Motor neuron (in vitro differentiated cells): Measurements from ENCODE around the gene LHPP. TPM values are rescaled to one million over a fixed set of nuclear protein-coding genes. Genes with fewer than 3 reads are reported as not detected.
"Not testable (repeated sequence)": the region's sequence is repeated elsewhere in the genome, so short reads cannot be mapped to it uniquely, and the experiment has no call there.

Experiments used
- ATAC-seq, 8 experiments: fragments of 200-7000 bp; cut with Tn5 transposase; replicated peaks in 6 of 8; 2 replicates each; pipeline ENCODE4 v1.8.0; 2021; ENCODE audit warnings: mild to moderate bottlenecking in 8 of 8, moderate library complexity in 8 of 8
- H3K27ac ChIP-seq, 2 donors: fragments of 250-450 bp; sonication (Bioruptor Pico); 2 replicates each; pipeline ENCODE4 v1.9.0; 2021; ENCODE audit warnings: antibody characterized with exemption in 2 of 2, mild to moderate bottlenecking in 2 of 2, moderate library complexity in 1 of 2
- H3K4me1 ChIP-seq, 2 donors: fragments of 250-450 bp; sonication (Bioruptor Pico); replicated peaks in 1 of 2; 2 replicates each; pipeline ENCODE4 v1.6.1; 2021; ENCODE audit warnings: antibody characterized with exemption in 2 of 2, mild to moderate bottlenecking in 2 of 2, moderate library complexity in 1 of 2
- H3K4me3 ChIP-seq, 5 donors: fragments of 250-450 bp; sonication (Bioruptor Pico); 2 replicates each; pipeline ENCODE4 v1.9.0; 2021; ENCODE audit warnings: antibody characterized with exemption in 5 of 5, mild to moderate bottlenecking in 5 of 5, moderate library complexity in 4 of 5
- WGBS, 10 experiments: fragments of 450-650 bp; shearing (Covaris generic); methylation state at CpG; one replicate each; pipeline ENCODE4 v1.0.0; 2022; 5-methylcytosine and 5-hydroxymethylcytosine counted together
- in situ Hi-C, 9 experiments: fragments of 400-800 bp; cut with MboI; loops; one replicate each; pipeline ENCODE4 v1.15.0; 2021; ENCODE audit warnings: low sequenced_read_pairs in 9 of 9, low pct_unique_long_range_greater_than_20kb in 2 of 9; ENCODE audit not compliant: unreplicated experiment in 9 of 9
- total RNA-seq, 8 experiments: library from RNA; unstranded; fragments of 300-600 nt; gene quantifications; 2 replicates each; pipeline versions ENCODE4 v1.2.3 to v1.2.4, GENCODE V29; 2022

LHPP gene
- total RNA-seq, 8 experiments from 2014 or later: 3.4 to 14.5 (median 8.6) TPM

DNA sequence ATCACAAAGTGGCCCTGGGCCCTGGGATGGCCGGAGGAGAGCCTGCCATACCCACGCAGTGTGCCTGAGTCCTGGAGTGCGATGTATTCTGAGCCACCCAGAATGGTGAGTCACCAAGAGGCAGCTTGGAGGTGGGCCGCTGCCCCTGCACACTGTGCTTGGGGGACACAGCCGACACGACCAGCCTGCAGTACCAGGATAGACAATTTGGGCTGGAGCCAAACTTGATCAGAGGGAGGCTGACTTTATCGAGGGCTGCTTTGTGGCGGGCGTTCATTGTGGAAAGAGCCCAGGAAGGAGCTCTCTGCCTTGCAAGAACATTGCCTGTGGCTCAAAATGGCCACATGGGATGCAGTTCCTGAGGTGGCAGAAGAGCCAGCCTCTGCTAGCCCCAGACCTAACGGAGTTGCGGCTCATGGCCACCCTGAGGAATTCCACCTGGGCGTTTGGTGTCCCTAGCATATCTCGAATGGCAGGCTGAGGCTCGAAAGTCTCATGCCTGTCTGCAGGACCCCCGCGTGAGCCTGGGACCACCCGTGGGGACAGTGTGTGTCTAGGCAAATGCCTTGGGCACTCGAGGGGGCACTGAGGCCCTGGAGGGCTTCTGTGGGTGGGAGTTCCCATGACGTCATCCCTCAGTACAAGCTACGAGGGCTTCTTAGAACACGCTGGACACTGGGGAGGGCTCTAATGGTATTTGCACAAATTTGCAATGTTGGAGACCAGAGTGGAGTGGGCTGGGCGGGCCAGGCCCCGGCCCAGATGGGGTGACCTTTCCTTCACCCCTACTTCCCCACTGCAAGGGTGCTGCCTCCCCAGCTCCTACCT is 79.7 kb downstream of the LHPP start:
- peak in 4 of 8 experiments; percentile 19 to 41 (median 29) for ATAC-seq
- H3K27ac ChIP-seq: no peak overlapping the region
- H3K4me1 ChIP-seq: peaks cover 16 to 17% of the 10 kb centered on the region in 2 donors
- in situ Hi-C loops: loop anchor here in 7 of 9 experiments (10.0 to 25.0 kb wide), 4 partner anchors 171 to 521 kb away; partner anchors contain the start of gene FAM53B (in 5 of the 7)
- H3K4me3 ChIP-seq: no peak overlapping the region
- WGBS, 10 experiments: 74 to 100% (median 91%) methylated on average over 1 to 11 of the region's 23 CpGs; no CpG with 5 or more reads in 1 of the 10 experiments

- no peak for ATAC-seq
- no peak overlapping the region for H3K27ac ChIP-seq
- peaks cover 16% of the 10 kb centered on the region in 2 donors for H3K4me1 ChIP-seq
- WGBS, 10 experiments: 90 to 100% methylated on average over 1 to 2 of the region's 3 CpGs; no CpG with 5 or more reads in 8 of the 10 experiments
- no peak overlapping the region for H3K4me3 ChIP-seq
- in situ Hi-C loops: loop anchor here in 7 of 9 experiments (10.0 to 25.0 kb wide), 4 partner anchors 170 to 520 kb away; partner anchors contain the start of gene FAM53B (in 5 of the 7)
These were observed 80.7 kb downstream of the LHPP start for GRCh38 chr10:124542336-124542735.

DNA sequence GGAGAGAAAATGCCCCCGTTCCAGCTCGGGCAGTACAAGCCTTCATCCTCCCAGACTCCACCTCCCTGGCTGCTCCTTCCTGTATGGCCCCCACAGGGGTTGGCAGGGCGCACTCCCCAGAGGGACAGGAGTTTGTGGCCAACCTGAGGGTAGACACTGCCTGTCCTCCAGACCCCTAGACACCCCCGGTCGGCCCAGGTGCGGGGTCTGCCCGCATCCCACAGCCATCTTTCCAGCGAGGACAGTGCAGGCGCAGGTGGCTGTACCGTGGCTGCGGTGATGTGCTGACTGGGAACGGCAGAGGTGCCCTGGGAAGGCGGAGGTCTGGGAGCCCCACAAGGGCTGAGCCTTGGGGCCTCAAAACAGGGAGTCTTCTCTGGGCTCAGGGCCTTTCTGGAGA is 81.5 kb downstream of the LHPP start:
- in situ Hi-C loops: loop anchor here in 7 of 9 experiments (10.0 to 25.0 kb wide), 4 partner anchors 169 to 519 kb away; partner anchors contain the start of gene FAM53B (in 5 of the 7)
- WGBS, 10 experiments: 80 to 100% (median 80%) methylated on average over 1 to 3 of the region's 13 CpGs; no CpG with 5 or more reads in 7 of the 10 experiments
- H3K27ac ChIP-seq: no peak overlapping the region

GRCh38 chr10:124543971-124544370 is 82.3 kb downstream of the LHPP start:
- Histone ChIP-seq H3K4me3 (no peak overlapping the region), H3K4me1 (peaks cover 18 to 28% of the 10 kb centered on the region in 2 donors), H3K27ac (no peak overlapping the region)
- WGBS, 10 experiments: 65 to 100% (median 88%) methylated on average over 1 to 4 of the region's 12 CpGs; no CpG with 5 or more reads in 5 of the 10 experiments
- ATAC-seq: no peak
- in situ Hi-C loops: loop anchor here in 7 of 9 experiments (10.0 to 25.0 kb wide), 4 partner anchors 168 to 518 kb away; partner anchors contain the start of gene FAM53B (in 5 of the 7)

More for the DNA sequence above, 81.5 kb downstream of the LHPP start:
- no peak for ATAC-seq
- H3K4me3 ChIP-seq: no peak overlapping the region
- H3K4me1 ChIP-seq: peaks cover 18 to 24% of the 10 kb centered on the region in 2 donors

DNA sequence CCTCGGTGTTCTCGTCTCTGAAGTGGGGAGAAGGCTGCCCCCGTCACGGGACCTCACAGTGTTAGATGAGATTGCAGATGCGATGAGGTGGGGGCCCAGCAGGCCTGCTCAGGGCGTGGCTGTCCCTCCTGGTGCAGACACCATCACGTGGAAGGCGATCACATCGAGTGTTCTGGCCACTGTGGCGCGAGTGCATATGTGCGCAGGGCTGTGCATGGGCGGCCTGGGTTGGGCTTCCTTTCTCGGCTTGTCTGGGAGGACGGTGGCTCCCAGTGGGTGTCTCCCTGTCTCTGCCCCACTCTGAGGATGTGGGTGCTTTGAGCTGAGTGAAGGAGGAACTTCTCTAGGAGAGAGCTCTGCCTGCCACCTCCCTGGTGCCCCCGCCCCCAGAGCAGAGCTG is 83.1 kb downstream of the LHPP start:
- in situ Hi-C loops: loop anchor here in 7 of 9 experiments (10.0 to 25.0 kb wide), 4 partner anchors 168 to 518 kb away; partner anchors contain the start of gene FAM53B (in 5 of the 7)
- WGBS, 10 experiments: 80 to 100% (median 92%) methylated on average over 1 to 4 of the region's 16 CpGs; no CpG with 5 or more reads in 6 of the 10 experiments
- peak in 1 of 8 experiments; percentile 21 for ATAC-seq

GRCh38 chr10:124545351-124546054 is 83.9 kb downstream of the LHPP start:
- WGBS, 10 experiments: 0 to 100% (median 75%) methylated on average over 1 to 8 of the region's 23 CpGs; no CpG with 5 or more reads in 2 of the 10 experiments
- peak in 5 of 8 experiments; percentile 39 to 82 (median 62) for ATAC-seq
- Histone ChIP-seq H3K27ac (peak overlapping the region in 1 of 2 donors; percentile 70), H3K4me1 (peaks cover 16 to 27% of the 10 kb centered on the region in 2 donors), H3K4me3 (no peak overlapping the region)
- in situ Hi-C loops: loop anchor here in 7 of 9 experiments (10.0 to 25.0 kb wide), 4 partner anchors 167 to 517 kb away; partner anchors contain the start of gene FAM53B (in 5 of the 7)

More for the DNA sequence above, 83.1 kb downstream of the LHPP start:
- Histone ChIP-seq H3K4me3 (no peak overlapping the region), H3K27ac (no peak overlapping the region), H3K4me1 (peaks cover 18 to 28% of the 10 kb centered on the region in 2 donors)

GRCh38 chr10:124546055-124546369 is 84.4 kb downstream of the LHPP start:
- Histone ChIP-seq H3K4me3 (no peak overlapping the region), H3K4me1 (peaks cover 16 to 27% of the 10 kb centered on the region in 2 donors), H3K27ac (peak overlapping the region in 1 of 2 donors; percentile 70)
- 100% methylated on average over 1 to 2 of the region's 9 CpGs; no CpG with 5 or more reads in 7 of the 10 experiments for WGBS, 10 experiments
- in situ Hi-C loops: loop anchor here in 7 of 9 experiments (10.0 to 25.0 kb wide), 4 partner anchors 166 to 516 kb away; partner anchors contain the start of gene FAM53B (in 5 of the 7)
- peak in 1 of 8 experiments; percentile 2 for ATAC-seq

- ATAC-seq: peak in 1 of 8 experiments; percentile 19
- H3K4me1 ChIP-seq: peaks cover 13 to 27% of the 10 kb centered on the region in 2 donors
- H3K27ac ChIP-seq: no peak overlapping the region
- WGBS, 10 experiments: 56 to 100% (median 82%) methylated on average over 2 to 13 of the region's 15 CpGs; no CpG with 5 or more reads in 1 of the 10 experiments
- in situ Hi-C loops: loop anchor here in 7 of 9 experiments (10.0 to 25.0 kb wide), 4 partner anchors 165 to 515 kb away; partner anchors contain the start of gene FAM53B (in 5 of the 7)
- H3K4me3 ChIP-seq: no peak overlapping the region
These were observed 85.5 kb downstream of the LHPP start for GRCh38 chr10:124546957-124547646.

- 40 to 100% (median 86%) methylated on average over 1 to 6 of the region's 13 CpGs; no CpG with 5 or more reads in 5 of the 10 experiments for WGBS, 10 experiments
- peak overlapping the region in 1 of 2 donors; percentile 22 for H3K27ac ChIP-seq
- in situ Hi-C loops: loop anchor here in 7 of 9 experiments (10.0 to 25.0 kb wide), 4 partner anchors 165 to 515 kb away; partner anchors contain the start of gene FAM53B (in 5 of the 7)
- peak; percentile 12 to 75 (median 39) for ATAC-seq
- no peak overlapping the region for H3K4me3 ChIP-seq
- peaks cover 19 to 27% of the 10 kb centered on the region in 2 donors for H3K4me1 ChIP-seq
These were observed 86.1 kb downstream of the LHPP start for GRCh38 chr10:124547647-124548168.

GRCh38 chr10:124549171-124549570 is 87.5 kb downstream of the LHPP start:
- in situ Hi-C loops: loop anchor here in 7 of 9 experiments (10.0 to 25.0 kb wide), 4 partner anchors 163 to 513 kb away; partner anchors contain the start of gene FAM53B (in 5 of the 7)
- WGBS, 10 experiments: 80 to 98% (median 86%) methylated on average over 1 to 3 of the region's 3 CpGs; no CpG with 5 or more reads in 4 of the 10 experiments
- ATAC-seq, H3K4me3 ChIP-seq, H3K27ac ChIP-seq: not testable (repeated sequence)
- peaks cover 22 to 27% of the 10 kb centered on the region in 2 donors for H3K4me1 ChIP-seq

- H3K4me1 ChIP-seq: peaks cover 19 to 22% of the 10 kb centered on the region in 2 donors
- ATAC-seq: peak in 5 of 8 experiments; percentile 8 to 49 (median 20)
- 73 to 100% (median 73%) methylated on average over 1 to 3 of the region's 26 CpGs; no CpG with 5 or more reads in 7 of the 10 experiments for WGBS, 10 experiments
- in situ Hi-C loops: loop anchor here in 1 of 9 experiments (25.0 kb wide), 1 partner anchor 187 kb away; the partner anchor contains the start of gene FAM53B
- no peak overlapping the region for H3K27ac ChIP-seq
- H3K4me3 ChIP-seq: no peak overlapping the region
These were observed 88.8 kb downstream of the LHPP start for GRCh38 chr10:124550293-124551034.
